Measurements from ENCODE around the gene ATP2C1.

DNA sequence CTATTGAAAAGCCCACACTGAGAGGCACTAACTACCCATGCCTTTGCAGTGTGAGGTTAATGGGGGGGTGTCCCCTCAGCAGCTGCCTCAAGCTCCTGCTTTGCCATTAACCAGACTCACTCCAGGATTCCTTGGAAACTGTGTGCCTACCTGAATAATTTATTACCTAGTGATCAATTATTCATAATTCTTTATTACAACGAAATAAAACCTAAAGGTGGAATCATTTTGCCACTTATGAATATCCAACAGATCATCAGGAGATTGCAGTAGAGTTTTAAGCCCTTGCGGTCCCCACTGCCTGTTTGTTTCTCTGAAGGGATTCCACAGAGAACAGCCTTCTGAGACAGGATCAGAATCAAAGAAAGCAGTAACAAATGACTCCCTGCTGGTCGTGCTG, 156.1 kb downstream of the ATP2C1 start:
- no peak for TF ChIP-seq POLR2A (IDR thresholded peaks at IDR 0.05)
- TF ChIP-seq, protein P1, sequence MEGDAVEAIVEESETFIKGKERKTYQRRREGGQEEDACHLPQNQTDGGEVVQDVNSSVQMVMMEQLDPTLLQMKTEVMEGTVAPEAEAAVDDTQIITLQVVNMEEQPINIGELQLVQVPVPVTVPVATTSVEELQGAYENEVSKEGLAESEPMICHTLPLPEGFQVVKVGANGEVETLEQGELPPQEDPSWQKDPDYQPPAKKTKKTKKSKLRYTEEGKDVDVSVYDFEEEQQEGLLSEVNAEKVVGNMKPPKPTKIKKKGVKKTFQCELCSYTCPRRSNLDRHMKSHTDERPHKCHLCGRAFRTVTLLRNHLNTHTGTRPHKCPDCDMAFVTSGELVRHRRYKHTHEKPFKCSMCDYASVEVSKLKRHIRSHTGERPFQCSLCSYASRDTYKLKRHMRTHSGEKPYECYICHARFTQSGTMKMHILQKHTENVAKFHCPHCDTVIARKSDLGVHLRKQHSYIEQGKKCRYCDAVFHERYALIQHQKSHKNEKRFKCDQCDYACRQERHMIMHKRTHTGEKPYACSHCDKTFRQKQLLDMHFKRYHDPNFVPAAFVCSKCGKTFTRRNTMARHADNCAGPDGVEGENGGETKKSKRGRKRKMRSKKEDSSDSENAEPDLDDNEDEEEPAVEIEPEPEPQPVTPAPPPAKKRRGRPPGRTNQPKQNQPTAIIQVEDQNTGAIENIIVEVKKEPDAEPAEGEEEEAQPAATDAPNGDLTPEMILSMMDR (IDR thresholded peaks at IDR 0.05), result no peak

All from lower leg skin (tissue), 3 donors.